SKM-1 treated with dmso at 0.1 percent for 144 hours (cell line): Measurements from ENCODE around the gene CAMTA1.

Experiments used
- DNase-seq: peaks from one replicate; lab custom pipeline; 2025; ENCODE audit not compliant: unreplicated experiment; lab: John Stamatoyannopoulos, UW

Gene CAMTA1

DNA sequence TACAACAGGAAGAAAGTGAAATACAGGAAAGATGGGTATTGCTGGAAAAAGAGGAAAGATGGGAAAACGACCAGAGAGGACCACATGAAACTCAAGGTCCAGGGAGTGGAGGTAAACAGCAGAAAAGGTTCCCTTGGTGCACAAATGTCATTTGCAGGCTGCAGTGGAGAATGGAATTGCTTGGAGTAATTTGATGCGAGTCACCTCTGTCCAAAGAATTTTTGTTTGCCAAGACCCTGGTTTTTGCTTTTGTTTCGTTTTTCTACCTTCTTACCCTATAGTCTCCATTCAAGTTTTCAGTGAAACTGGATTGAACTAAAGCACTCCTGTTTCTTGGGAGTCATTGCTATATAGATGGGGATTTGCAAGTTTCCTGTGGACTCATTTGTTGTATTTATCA, 464.3 kb downstream of the CAMTA1 start:
- no peak for DNase-seq

DNA sequence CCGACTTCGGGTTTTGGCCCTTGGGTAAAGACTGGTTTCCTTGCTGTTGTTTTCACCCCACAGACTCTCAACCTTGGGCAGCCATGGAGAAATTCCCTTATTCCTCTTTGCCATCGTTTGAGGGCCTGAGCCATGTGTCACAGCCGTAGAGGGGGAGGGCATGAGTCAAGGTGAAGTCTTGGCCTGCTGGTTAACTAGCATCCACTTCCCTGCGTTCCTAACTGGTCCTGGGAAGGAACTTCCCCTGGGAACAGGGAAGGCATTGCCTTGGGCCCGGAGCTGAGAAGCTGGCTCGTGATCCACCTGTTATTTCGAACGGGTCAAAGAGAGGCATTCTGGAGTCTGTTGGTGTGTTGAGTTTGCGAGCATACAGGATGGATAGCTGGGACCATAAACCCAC, 464.9 kb downstream of the CAMTA1 start:
- no peak for DNase-seq

DNA sequence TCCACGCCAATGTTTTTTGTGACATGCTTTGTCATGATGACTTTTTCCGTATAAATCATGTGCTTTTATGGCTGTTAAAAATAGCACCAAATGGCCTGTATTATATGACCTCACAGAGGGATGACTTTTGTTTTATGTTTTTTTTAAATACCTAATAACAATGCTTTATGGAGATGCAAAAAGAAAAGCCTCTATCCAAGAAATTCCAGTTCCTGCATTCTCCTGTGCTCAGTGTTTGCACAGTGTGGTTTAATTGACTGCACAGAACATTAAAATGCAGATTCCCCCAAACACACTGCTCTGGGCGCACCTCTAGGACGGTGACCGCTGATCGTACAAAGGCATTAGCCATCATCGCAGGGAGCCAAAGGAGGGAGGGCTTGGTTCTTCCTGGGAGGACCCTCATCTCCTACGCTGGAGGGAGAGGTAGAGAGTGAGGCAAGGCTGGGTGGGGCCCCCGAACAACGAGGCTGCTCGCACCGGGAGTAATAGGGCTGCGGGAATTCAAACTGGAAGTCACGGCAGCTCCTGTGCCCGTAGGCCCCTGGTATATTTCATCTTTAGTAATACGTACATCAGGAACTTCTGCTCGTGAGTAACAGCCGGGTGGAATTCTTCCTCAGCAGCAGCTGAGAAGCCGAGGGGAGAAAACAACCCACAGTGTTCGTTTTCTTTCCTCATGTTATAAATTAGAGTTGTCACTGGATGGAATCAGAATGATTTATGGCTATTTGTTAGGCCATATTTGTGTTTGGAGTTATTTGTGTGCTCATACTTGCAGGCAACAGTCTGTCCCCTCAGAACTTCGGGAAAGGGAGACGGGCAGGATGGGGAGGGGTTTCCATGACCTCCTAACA, 465.6 kb downstream of the CAMTA1 start:
- no peak for DNase-seq

DNA sequence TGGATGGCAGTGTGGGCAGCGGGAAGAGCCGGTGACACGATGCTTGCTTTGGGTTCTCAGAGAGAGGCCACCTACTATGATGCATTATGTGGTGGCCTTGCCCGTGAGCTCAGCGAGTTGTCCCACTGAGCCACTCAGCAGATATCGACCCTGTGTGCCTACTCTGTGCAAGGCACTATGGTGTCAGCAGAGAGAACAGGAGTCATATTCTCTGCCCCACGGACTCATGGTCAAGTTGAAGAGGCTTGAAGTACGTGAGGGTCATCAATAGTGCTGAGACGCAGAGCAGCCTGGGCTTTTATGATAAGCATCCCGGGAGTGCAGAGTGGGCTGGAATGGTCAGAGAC, 466.2 kb downstream of the CAMTA1 start:
- DNase-seq = no peak

DNA sequence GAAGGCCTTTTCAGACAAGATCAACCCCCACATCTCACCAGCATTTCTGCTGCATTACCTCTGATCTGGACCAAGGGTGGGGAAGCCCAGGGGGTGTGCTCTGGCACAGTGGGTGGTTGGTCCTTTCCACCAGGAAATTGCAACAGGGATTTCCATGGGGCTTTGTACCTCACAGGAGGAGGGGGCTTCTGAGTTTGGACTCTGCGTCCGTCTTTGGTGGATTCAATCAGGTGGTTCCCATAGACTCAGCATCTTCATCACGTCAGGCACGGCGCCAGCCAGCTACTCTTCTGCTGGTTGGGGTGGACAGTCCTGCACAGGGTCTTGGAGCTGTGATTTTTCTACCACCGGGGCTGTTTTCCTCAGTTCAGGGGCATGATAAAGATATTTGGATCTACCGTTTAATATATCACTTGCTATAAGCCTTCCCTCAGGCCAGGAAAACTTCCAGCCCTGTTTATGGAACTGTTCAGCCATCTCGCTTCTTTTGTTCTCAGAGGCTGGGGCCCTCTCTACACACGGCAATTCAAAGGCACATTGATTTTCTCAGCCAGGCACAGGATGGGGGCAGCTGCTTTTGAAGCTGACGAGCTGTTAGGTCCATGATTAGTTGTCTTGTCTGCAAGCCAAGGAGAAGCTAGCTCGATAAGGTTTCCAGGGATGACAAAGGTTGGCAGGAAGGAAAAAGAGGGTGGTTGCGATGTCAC, 467.3 kb downstream of the CAMTA1 start:
- DNase-seq = no peak

DNA sequence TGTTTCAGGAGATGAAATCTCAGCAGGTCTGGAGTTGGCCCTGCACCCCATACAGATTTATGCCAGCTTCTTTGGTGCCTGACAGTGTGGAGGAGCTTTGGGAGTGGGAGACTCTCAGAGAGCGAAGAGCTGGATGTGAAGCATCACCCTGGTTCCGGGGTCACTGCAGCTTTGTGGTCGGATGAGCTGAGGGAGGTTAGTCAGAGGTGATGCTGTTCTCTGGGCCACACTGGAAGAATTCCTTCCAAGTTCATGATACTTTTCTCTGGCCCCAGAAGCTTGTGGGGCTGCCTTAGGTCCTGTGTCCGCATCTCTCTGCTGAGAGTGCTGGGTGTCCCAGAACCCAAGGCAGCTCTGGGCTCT, 467.8 kb downstream of the CAMTA1 start:
- DNase-seq = no peak

DNA sequence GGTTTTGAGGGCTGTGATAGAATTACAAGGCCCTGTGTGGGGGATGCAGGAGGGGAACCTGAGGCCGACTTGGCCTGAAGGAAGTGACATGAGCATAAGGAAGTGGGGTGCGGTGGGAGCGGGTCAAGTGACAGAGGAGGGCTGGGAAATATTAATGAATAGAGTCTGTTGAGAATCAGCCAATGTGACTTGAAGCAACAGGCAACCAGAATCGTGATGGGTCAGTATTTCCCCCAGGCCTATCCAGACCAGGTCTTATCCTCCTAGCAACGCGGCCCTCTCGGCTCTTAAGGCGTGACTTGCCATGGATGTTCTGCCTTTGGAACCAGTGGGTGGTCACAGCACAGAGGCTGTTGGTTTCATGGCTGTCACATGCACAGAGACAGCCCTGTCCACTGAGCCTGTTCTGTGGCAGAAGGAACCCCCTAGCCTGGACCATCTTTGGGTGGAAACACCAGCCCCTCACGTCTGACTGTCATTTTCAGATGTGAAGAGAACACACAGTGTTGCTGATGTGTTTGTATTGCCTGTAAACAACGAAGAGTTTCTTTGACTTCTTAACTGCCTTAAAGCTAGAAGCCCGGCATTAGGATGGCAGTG, 468.8 kb downstream of the CAMTA1 start:
- no peak for DNase-seq

DNA sequence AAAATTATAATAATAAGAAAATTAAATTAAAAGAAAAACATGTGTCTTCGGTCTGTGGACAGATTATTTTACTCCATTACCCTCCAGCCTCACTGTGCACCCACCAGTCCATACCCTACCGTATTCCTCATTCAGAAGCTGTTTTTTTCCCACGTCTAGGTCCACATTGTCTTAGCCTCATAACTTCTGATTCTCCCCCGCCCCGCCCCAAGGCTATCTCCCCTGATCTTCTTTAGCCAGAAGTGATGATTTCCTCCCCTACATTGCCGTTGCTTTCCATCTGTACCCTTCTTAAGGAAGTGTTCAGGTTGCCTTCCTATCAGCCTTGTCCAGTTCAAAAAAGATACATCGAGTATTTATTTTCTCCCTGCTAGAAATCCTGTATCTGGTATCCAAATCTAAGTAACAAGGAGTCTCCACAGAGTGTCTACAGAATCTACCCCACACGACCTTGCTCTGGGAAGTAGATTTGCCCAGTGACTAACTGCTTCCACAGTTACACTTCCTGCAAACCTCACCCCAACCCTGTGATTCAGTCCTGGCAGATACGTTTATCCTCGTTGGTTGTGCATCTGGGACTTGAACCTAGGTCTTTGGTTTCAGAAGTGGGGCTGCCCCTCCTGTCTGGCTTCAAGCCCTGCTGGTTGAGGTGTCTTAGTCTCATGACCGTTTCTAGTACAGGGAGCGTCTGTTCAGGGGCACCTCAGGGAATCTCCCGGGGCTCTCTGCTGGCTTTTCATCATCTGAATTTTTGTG, 470.2 kb downstream of the CAMTA1 start:
- DNase-seq = no peak

DNA sequence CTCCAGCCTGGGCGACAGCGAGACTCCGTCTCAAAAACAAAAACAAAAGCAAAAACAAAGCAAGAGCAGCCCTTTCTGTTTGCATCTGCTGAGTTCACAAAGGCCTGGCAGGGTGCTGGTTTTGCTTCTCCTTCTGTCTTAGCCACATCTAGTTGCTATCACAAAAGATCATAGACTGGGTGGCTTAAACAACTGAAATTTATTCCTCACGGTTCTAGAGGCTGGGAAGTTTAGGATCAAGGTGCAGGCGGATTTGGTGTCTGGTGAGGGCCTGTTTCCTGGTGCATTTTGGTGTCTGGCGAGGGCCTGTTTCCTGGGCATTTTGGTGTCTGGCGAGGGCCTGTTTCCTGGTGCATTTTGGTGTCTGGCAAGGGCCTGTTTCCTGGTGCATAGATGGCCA, 471.3 kb downstream of the CAMTA1 start:
- no peak for DNase-seq

DNA sequence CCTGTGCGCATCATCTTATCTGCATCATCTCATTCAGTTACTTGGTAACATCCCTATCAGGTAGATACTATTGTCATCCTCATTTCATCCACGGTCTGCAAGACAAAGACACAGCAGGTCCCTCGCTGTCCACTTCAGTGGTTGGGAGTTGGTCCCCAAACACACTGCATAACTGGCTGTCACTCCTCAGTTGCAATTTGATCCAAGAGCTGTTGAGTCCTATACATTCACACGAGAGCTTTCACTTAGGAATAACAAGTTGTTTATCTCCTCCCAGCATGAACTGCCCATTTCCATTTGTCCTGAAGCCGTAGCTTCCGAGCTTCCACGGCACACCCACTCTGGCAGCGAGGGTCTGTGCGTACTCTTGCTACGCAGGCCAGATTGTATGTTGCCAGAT, 472.0 kb downstream of the CAMTA1 start:
- DNase-seq = no peak

DNA sequence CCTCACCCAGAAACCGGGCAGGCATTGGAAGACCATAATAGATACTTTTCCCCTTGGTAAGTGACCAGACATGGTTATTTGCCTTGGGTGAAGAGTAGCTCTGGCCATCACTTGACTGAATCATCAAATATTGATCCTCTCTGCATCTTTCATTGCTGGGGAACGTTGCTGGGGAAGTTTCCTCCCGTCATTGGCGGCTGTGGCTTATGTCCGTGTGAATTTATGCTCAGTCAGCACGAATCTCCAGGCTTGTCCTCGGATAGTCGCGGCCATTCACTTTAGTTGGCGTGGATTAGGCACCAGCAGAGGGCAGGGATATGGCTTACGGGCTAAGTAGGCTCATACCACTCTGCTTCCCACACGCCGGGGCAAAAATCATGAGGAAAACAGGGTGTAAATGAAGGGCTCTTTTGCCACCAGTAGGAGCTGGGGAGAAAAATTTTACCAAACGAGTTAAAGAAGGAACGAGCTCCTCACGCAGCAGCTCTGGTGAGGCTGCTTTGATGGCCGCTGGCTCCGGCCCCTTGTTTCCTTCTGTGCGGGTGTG, 473.4 kb downstream of the CAMTA1 start:
- no peak for DNase-seq

DNA sequence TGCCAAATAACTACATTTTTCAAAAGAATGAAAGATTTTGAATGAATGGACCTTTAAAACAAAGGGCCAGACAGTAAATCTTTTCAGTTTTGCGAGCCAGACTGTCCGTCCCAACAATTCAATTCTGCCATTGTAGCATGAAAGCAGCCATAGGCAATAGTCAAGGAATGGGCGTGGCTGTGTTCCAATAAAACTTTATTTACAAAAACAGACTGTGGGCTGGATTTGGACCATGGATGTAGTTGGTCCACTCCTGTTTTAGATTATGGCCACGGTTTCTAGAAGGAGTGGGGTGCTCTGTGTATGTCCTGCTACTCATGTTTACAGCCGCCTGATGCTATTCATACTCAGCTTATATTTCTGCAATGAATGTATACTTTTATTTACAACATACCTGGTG, 474.7 kb downstream of the CAMTA1 start:
- DNase-seq = no peak

DNA sequence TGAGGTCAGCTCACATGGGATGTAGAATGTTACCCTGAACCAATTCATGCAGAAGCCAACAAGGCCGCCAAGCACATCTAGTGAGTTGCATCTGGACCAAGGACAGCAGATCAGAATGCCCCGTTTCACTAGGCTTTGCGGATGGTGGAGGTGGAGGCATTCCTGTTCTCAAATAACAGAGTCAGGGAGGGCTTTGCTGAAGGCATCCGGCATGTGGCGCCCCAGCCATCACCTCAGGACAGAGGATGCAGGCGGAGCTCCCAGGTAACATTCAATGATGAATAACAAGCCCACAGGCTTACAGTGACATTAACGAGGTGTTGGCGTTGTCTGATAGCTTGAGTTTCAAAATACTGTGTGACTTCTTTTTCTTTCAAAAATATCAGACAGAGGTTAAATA, 476.2 kb downstream of the CAMTA1 start:
- no peak for DNase-seq

DNA sequence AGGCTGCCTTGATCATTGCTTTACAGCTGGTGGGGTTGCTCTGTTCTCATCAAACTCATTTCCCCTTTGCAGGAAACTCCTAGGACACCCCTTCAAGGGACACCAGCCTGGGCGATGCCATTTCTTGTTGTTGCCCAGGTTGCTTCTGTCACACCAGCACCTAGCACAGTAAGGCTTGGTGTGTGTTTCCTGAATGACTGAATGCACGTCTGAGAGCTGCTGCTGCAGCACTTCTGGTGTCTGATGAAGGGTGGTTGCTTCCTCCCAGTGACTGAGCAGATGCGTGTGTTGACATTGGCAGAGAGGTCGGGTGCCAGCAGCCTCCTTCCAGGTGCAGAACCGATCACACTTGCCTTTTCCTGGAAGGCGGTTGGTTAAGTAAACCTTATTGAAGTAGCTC, 477.4 kb downstream of the CAMTA1 start:
- no peak for DNase-seq

DNA sequence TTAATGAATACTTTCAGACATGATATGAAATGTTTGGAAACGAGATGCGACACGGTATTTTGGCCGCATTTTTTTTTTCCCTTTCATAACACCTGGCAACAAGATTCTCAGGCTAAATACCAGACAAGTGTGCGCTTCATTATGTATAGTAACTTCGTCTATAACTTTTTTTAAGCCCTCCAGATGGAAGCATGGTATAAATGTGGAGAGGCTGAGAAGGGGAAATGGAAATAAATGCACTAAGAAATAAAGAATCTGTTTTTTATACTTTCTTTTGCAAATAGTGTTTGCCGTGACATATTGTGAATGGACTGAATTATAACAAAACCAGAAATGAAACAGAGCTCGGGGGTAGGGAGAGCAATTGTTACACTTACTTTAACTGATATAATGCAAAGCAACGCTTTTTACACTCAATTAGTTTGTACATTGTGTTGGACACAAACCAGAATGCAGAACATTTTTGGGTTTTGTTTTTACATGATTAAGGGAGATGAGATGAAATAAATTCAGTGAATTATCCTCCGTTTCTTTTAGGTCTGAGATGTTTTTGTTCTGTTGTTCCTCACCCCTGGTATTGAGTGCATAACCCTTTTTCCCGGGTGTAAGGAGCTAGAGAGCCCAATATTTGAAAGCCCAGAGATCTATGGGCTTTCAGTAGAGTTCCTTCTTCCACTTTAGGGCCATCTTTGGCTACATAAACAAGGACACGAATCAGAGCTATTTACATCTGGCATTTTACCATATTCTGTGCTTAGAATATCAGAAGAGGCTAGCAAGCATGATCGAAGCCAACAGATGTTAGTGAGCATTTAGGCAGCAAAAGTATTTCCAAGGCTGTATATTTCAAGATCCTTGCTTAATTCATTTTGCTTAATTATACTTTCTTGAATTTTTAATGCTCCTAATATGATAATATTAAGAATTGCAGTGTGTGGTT, 478.0 kb downstream of the CAMTA1 start:
- DNase-seq = no peak

DNA sequence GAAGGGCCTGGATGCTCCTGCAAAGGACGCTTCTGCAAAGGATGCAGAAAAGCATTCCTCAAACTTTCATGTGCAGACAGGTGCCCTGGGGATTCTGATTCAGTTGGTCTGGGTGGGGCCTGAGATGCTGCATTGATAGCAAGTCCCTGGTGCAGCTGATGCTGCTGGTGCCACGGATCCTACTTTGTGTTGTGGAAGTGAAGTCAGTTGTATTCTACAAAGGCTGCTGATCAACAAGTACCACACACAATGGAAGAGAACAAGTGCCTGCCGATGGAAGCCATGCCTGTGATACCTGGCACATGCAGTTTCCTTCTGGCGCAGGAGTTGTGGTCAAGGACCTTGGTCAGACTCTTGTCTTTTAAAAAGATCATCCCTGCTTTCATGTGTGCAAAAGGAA, 478.8 kb downstream of the CAMTA1 start:
- no peak for DNase-seq

DNA sequence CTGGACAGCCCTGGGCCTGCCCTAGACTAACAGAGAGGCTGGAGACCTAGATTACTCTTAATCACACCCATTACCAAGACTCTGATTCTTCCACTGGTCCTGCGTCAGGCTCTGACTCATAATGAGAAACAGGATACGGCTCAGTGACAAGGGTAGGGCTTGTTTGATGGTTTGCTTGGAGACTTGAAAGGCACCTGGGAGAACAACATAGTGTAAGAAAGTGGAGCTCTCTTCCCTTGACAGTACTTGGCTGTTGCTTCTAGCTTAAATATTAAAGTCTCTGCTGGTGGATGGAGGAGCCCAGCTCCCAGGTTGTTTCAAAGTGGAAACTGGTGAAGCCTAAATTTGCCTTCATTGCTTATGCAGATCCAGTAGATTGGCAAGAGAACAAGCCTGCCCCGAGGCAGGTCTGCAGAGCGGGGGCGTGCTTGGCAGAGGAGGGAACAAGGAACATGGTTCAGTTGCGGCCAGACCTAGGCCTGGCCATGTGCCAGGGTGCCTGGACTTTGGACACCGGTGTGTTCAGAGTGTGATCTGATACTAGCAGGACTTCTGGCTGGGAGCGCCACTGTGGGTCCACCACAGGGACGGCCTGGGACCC, 480.6 kb downstream of the CAMTA1 start:
- no peak for DNase-seq

DNA sequence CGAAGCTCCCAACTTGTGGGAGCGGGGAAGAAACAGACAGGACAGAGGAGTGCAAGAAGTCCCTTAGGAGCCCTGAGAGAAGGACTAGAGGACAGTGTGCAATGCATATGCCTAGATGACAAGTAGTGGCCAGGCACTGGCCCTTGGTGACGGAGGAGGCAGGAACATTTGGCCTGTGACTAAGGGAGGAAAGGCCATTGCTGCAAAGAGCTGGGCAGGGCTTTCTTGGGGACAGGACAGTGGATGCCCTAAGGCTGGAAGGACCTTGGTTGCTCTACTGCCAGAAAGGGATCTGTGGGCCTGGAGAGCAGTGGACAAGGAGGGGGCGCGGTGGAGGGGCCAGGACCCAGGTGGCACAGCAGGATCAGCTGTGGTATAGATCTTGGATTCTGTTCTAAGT, 481.3 kb downstream of the CAMTA1 start:
- DNase-seq = no peak

DNA sequence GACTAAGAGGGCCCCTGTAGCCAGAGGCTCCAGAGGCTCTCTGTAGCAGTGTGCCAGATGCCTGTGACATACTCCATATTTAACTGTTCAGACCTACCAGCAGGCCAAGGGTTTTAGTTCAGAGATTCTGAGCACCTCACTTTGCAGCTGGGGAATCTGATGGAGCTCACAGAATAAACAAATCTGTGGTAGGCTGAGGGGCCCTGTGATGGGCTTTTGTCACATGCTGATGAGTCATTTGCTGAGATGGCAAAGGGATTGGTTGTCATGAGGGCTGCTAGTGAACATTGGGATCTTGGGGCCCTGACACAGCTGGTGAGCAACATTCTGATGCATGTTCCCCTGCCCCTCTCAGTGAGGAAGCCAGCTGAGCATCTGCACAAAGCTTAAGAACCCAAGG, 482.2 kb downstream of the CAMTA1 start:
- DNase-seq = no peak

DNA sequence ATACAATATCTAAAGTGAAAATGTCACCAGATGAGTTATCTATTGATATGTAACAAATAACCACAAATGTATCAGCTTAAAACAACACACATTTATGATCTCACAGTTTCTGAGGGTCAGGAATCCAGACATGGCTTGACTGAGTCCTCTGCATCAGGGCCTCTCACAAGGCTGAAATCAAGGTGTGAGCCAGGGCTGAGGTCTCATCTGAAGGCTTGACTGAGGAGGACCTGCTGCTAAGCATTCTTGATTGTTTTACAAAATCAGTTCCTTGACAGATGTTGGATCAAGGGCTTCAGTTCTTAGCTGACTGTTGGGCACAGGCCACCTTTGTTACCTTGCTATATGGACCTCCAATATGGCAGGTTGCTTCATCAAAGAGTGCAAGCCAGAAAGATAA, 483.7 kb downstream of the CAMTA1 start:
- no peak for DNase-seq
